HUES6 (cell line): ENCODE measurements around the gene SMIM13.
A peak's percentile ranks its signal among the peaks of the same experiment; 100 is the strongest.

Experiments used
- H3K27ac ChIP-seq: 2 replicates; pipeline ENCODE4 v1.7.0; 2013; ENCODE audit warnings: low read depth, mild to moderate bottlenecking, low read length, inconsistent platforms
- H3K27me3 ChIP-seq: 2 replicates; pipeline ENCODE4 v1.6.1; 2013; ENCODE audit warnings: low read length; ENCODE audit not compliant: control insufficient read depth, insufficient read depth
- H3K36me3 ChIP-seq: 2 replicates; pipeline ENCODE4 v1.6.1; 2013; ENCODE audit warnings: low read length; ENCODE audit not compliant: control insufficient read depth, insufficient read depth
- H3K4me1 ChIP-seq: 2 replicates; pipeline ENCODE4 v1.6.1; 2013; ENCODE audit warnings: low read length; ENCODE audit not compliant: control insufficient read depth, insufficient read depth
- H3K4me3 ChIP-seq: 2 replicates; pipeline ENCODE4 v1.5.1; 2013; ENCODE audit warnings: low read depth, low read length
- H3K9ac ChIP-seq: one replicate; pipeline ENCODE4 v1.6.1; 2013; ENCODE audit warnings: mild to moderate bottlenecking, low read length
- H3K9me3 ChIP-seq: 2 replicates; pipeline ENCODE4 v1.6.1; 2013; ENCODE audit warnings: low read depth, low read length; ENCODE audit not compliant: control insufficient read depth, insufficient read depth

Gene SMIM13

GRCh38 chr6:11093626-11094410 is at the start of gene SMIM13:
Gene SMIM13, plus strand, starts transcription at chr6:11093834. Its CDS starts 480 bp downstream, at chr6:11094314.
- peak within 1 kb of the TSS; percentile 96 for H3K4me3 ChIP-seq
- H3K27me3 ChIP-seq = no peaks in the 10 kb centered on the region
- H3K4me1 ChIP-seq = peaks cover 13% of the 10 kb centered on the region
- H3K9me3 ChIP-seq = no peaks in the 10 kb centered on the region
- H3K36me3 ChIP-seq = no peaks in the 10 kb centered on the region
- peak within 1 kb of the TSS; percentile 93 for H3K27ac ChIP-seq
- H3K9ac ChIP-seq = peak within 1 kb of the TSS; percentile 97

- H3K27ac ChIP-seq = no peak within 1 kb of the TSS
- no peaks in the 10 kb centered on the region for H3K36me3 ChIP-seq
- peaks cover 46% of the 10 kb centered on the region for H3K27me3 ChIP-seq
- H3K9ac ChIP-seq = peak within 1 kb of the TSS; percentile 59
- peak within 1 kb of the TSS; percentile 78 for H3K4me3 ChIP-seq
- H3K9me3 ChIP-seq = no peaks in the 10 kb centered on the region
- H3K4me1 ChIP-seq = no peaks in the 10 kb centered on the region
Measured at GRCh38 chr6:11043961-11044711, 49.5 kb upstream of the SMIM13 start, which contains the start of gene ELOVL2. Gene ELOVL2, minus strand, starts transcription at chr6:11044305. Its CDS starts 75 bp downstream, at chr6:11044230.

GRCh38 chr6:11044712-11045167 is 48.9 kb upstream of the SMIM13 start:
- H3K27ac ChIP-seq = no peak overlapping the region
- H3K27me3 ChIP-seq = peaks cover 46% of the 10 kb centered on the region
- H3K36me3 ChIP-seq = no peaks in the 10 kb centered on the region
- H3K9ac ChIP-seq = peak overlapping the region; percentile 38
- H3K4me1 ChIP-seq = no peaks in the 10 kb centered on the region
- peak overlapping the region; percentile 78 for H3K4me3 ChIP-seq
- H3K9me3 ChIP-seq = no peaks in the 10 kb centered on the region

GRCh38 chr6:11050731-11051130 is 42.9 kb upstream of the SMIM13 start:
- Histone ChIP-seq H3K4me1 (no peaks in the 10 kb centered on the region), H3K9ac (no peak overlapping the region)

GRCh38 chr6:11053307-11053706 is 40.3 kb upstream of the SMIM13 start:
- Histone ChIP-seq H3K27me3 (no peaks in the 10 kb centered on the region), H3K4me1 (no peaks in the 10 kb centered on the region), H3K9me3 (no peaks in the 10 kb centered on the region), H3K4me3 (no peak overlapping the region), H3K36me3 (no peaks in the 10 kb centered on the region), H3K9ac (no peak overlapping the region), H3K27ac (no peak overlapping the region)

More at GRCh38 chr6:11050731-11051130, 42.9 kb upstream of the SMIM13 start:
- no peaks in the 10 kb centered on the region for H3K36me3 ChIP-seq
- H3K27ac ChIP-seq = no peak overlapping the region
- H3K9me3 ChIP-seq = no peaks in the 10 kb centered on the region
- no peak overlapping the region for H3K4me3 ChIP-seq
- peaks cover under 1% of the 10 kb centered on the region; the same call in 1 of the 2 replicates for H3K27me3 ChIP-seq

GRCh38 chr6:11054722-11055121 is 38.9 kb upstream of the SMIM13 start:
- no peak overlapping the region for H3K4me3 ChIP-seq
- H3K9me3 ChIP-seq = no peaks in the 10 kb centered on the region
- H3K27ac ChIP-seq = no peak overlapping the region
- H3K36me3 ChIP-seq = no peaks in the 10 kb centered on the region
- no peaks in the 10 kb centered on the region for H3K4me1 ChIP-seq
- H3K27me3 ChIP-seq = no peaks in the 10 kb centered on the region
- H3K9ac ChIP-seq = no peak overlapping the region

- Histone ChIP-seq H3K9ac (no peak overlapping the region), H3K27ac (no peak overlapping the region), H3K9me3 (no peaks in the 10 kb centered on the region), H3K27me3 (no peaks in the 10 kb centered on the region), H3K4me3 (no peak overlapping the region), H3K36me3 (no peaks in the 10 kb centered on the region), H3K4me1 (no peaks in the 10 kb centered on the region)
Measured at GRCh38 chr6:11055127-11055627, 38.5 kb upstream of the SMIM13 start.

- no peak overlapping the region for H3K27ac ChIP-seq
- no peaks in the 10 kb centered on the region for H3K4me1 ChIP-seq
- H3K9me3 ChIP-seq = no peaks in the 10 kb centered on the region
- no peak overlapping the region for H3K4me3 ChIP-seq
- H3K27me3 ChIP-seq = no peaks in the 10 kb centered on the region
- no peak overlapping the region for H3K9ac ChIP-seq
- H3K36me3 ChIP-seq = no peaks in the 10 kb centered on the region
Measured at GRCh38 chr6:11056871-11057270, 36.8 kb upstream of the SMIM13 start.

GRCh38 chr6:11058406-11058805 is 35.2 kb upstream of the SMIM13 start:
- Histone ChIP-seq H3K4me1 (no peaks in the 10 kb centered on the region), H3K27ac (no peak overlapping the region), H3K9ac (no peak overlapping the region), H3K36me3 (no peaks in the 10 kb centered on the region), H3K9me3 (no peaks in the 10 kb centered on the region), H3K4me3 (no peak overlapping the region), H3K27me3 (no peaks in the 10 kb centered on the region)

- Histone ChIP-seq H3K4me1 (no peaks in the 10 kb centered on the region), H3K27me3 (no peaks in the 10 kb centered on the region), H3K9ac (no peak overlapping the region), H3K27ac (no peak overlapping the region), H3K4me3 (no peak overlapping the region), H3K9me3 (no peaks in the 10 kb centered on the region), H3K36me3 (no peaks in the 10 kb centered on the region)
Measured at GRCh38 chr6:11062083-11062482, 31.6 kb upstream of the SMIM13 start.

- no peak overlapping the region for H3K9ac ChIP-seq
- H3K9me3 ChIP-seq = no peaks in the 10 kb centered on the region
- H3K4me1 ChIP-seq = no peaks in the 10 kb centered on the region
- no peaks in the 10 kb centered on the region for H3K36me3 ChIP-seq
- H3K27ac ChIP-seq = no peak overlapping the region
- no peak overlapping the region for H3K4me3 ChIP-seq
- H3K27me3 ChIP-seq = no peaks in the 10 kb centered on the region
Measured at GRCh38 chr6:11062715-11063114, 30.9 kb upstream of the SMIM13 start.
